ENCODE data around the gene GJA9.
"Not testable (repeated sequence)": the region's sequence is repeated elsewhere in the genome, so short reads cannot be mapped to it uniquely, and the experiment has no call there.

GJA9 gene

GRCh38 chr1:38881487-38881886, at the start of gene GJA9:
Gene GJA9, minus strand, starts transcription at chr1:38881587. Its CDS starts 5,489 bp downstream, at chr1:38876098.
- no peak for DNase-seq

- DNase-seq: peak; percentile 88 to 91
Measured at GRCh38 chr1:38929476-38929875, 48.1 kb upstream of the GJA9 start.

GRCh38 chr1:38929054-38929453, 47.7 kb upstream of the GJA9 start:
- peak in 1 of 2 donors; percentile 43 for DNase-seq

GRCh38 chr1:38926091-38926490, 44.7 kb upstream of the GJA9 start:
- DNase-seq: peak in 1 of 2 donors; percentile 26

GRCh38 chr1:38925391-38925790, 44.0 kb upstream of the GJA9 start:
- no peak for DNase-seq

GRCh38 chr1:38923607-38924006, 42.2 kb upstream of the GJA9 start:
- no peak for DNase-seq

GRCh38 chr1:38919130-38919529, 37.7 kb upstream of the GJA9 start:
- DNase-seq: peak; percentile 68

- no peak for DNase-seq
Measured at GRCh38 chr1:38918568-38918967, 37.2 kb upstream of the GJA9 start.

GRCh38 chr1:38917772-38918171, 36.4 kb upstream of the GJA9 start:
- no peak for DNase-seq

- no peak for DNase-seq
Measured at GRCh38 chr1:38917337-38917736, 36.0 kb upstream of the GJA9 start.

GRCh38 chr1:38915352-38915948, 34.1 kb upstream of the GJA9 start:
- DNase-seq: no peak

- DNase-seq: not testable (repeated sequence)
Measured at GRCh38 chr1:38914908-38915307, 33.5 kb upstream of the GJA9 start.

GRCh38 chr1:38908821-38909220, 27.4 kb upstream of the GJA9 start:
- no peak for DNase-seq

- no peak for DNase-seq
Measured at GRCh38 chr1:38905985-38906384, 24.6 kb upstream of the GJA9 start.

- DNase-seq: no peak
Measured at GRCh38 chr1:38899560-38899959, 18.2 kb upstream of the GJA9 start.

GRCh38 chr1:38898653-38899230, 17.4 kb upstream of the GJA9 start:
- no peak for DNase-seq

GRCh38 chr1:38896169-38896568, 14.8 kb upstream of the GJA9 start:
- DNase-seq: no peak

GRCh38 chr1:38892976-38893375, 11.6 kb upstream of the GJA9 start:
- DNase-seq: no peak

GRCh38 chr1:38891753-38892152, 10.4 kb upstream of the GJA9 start:
- no peak for DNase-seq

GRCh38 chr1:38889589-38889988, 8.2 kb upstream of the GJA9 start:
- no peak for DNase-seq

GRCh38 chr1:38888423-38889333, 7.3 kb upstream of the GJA9 start:
- no peak for DNase-seq

- DNase-seq: no peak
Measured at GRCh38 chr1:38885092-38885491, 3.7 kb upstream of the GJA9 start.

- DNase-seq: no peak
Measured at GRCh38 chr1:38875811-38876210, 5.6 kb downstream of the GJA9 start.

All from hippocampal formation (tissue), 2 donors.